Measurements from ENCODE around the gene HPSE2.
"Not testable (repeated sequence)": the region's sequence is repeated elsewhere in the genome, so short reads cannot be mapped to it uniquely, and the experiment has no call there.

The HPSE2 gene

GRCh38 chr10:98919899-98920298, 315.8 kb downstream of the HPSE2 start:
- DNase-seq (ENCODE audit: low read depth), result no peak

- no peak for DNase-seq (ENCODE audit: low read depth)
Measured at GRCh38 chr10:98917828-98918227, 317.8 kb downstream of the HPSE2 start.

- DNase-seq (ENCODE audit: low read depth), result no peak
Measured at GRCh38 chr10:98916526-98917125, 319.0 kb downstream of the HPSE2 start.

GRCh38 chr10:98915911-98916310, 319.7 kb downstream of the HPSE2 start:
- no peak for DNase-seq (ENCODE audit: low read depth)

- no peak for DNase-seq (ENCODE audit: low read depth)
Measured at GRCh38 chr10:98910546-98910945, 325.1 kb downstream of the HPSE2 start.

GRCh38 chr10:98910048-98910447, 325.6 kb downstream of the HPSE2 start:
- DNase-seq (ENCODE audit: low read depth), result no peak

GRCh38 chr10:98908868-98909267, 326.8 kb downstream of the HPSE2 start:
- DNase-seq (ENCODE audit: low read depth), result no peak

- not testable (repeated sequence) for DNase-seq (ENCODE audit: low read depth)
Measured at GRCh38 chr10:98908247-98908646, 327.4 kb downstream of the HPSE2 start.

GRCh38 chr10:98901441-98902110, 334.1 kb downstream of the HPSE2 start:
- no peak for DNase-seq (ENCODE audit: low read depth)

GRCh38 chr10:98899018-98899417, 336.6 kb downstream of the HPSE2 start:
- DNase-seq (ENCODE audit: low read depth), result no peak

- no peak for DNase-seq (ENCODE audit: low read depth)
Measured at GRCh38 chr10:98892523-98892922, 343.1 kb downstream of the HPSE2 start.

GRCh38 chr10:98886686-98887085, 349.0 kb downstream of the HPSE2 start:
- no peak for DNase-seq (ENCODE audit: low read depth)

GRCh38 chr10:98885378-98885777, 350.3 kb downstream of the HPSE2 start:
- no peak for DNase-seq (ENCODE audit: low read depth)

- no peak for DNase-seq (ENCODE audit: low read depth)
Measured at GRCh38 chr10:98881789-98882188, 353.9 kb downstream of the HPSE2 start.

- DNase-seq (ENCODE audit: low read depth), result no peak
Measured at GRCh38 chr10:98880971-98881370, 354.7 kb downstream of the HPSE2 start.

GRCh38 chr10:98878921-98879320, 356.7 kb downstream of the HPSE2 start:
- DNase-seq (ENCODE audit: low read depth), result no peak

GRCh38 chr10:98878418-98878817, 357.2 kb downstream of the HPSE2 start:
- DNase-seq (ENCODE audit: low read depth), result no peak

- DNase-seq (ENCODE audit: low read depth), result no peak
Measured at GRCh38 chr10:98861962-98862361, 373.7 kb downstream of the HPSE2 start.

GRCh38 chr10:98858525-98858924, 377.1 kb downstream of the HPSE2 start:
- no peak for DNase-seq (ENCODE audit: low read depth)

GRCh38 chr10:98855403-98856189, 380.1 kb downstream of the HPSE2 start:
- DNase-seq (ENCODE audit: low read depth), result no peak

- DNase-seq (ENCODE audit: low read depth), result no peak
Measured at GRCh38 chr10:98852686-98853085, 383.0 kb downstream of the HPSE2 start.

GRCh38 chr10:98848361-98848760, 387.3 kb downstream of the HPSE2 start:
- DNase-seq (ENCODE audit: low read depth), result no peak

GRCh38 chr10:98846787-98847186, 388.9 kb downstream of the HPSE2 start:
- no peak for DNase-seq (ENCODE audit: low read depth)

Data from stromal cell of bone marrow (primary cell).